Stimulated activated CD8-positive, alpha-beta memory T cell treated with anti-CD3 and anti-CD28 coated beads, Interleukin-2, amount 100 ng/mL, for 48 hours (primary cell): ENCODE results near the gene GMPPA.

Experiments used
- DNase-seq, 2 donors: peaks; one replicate each; pipeline ENCODE4 v3.0.0-alpha.2; 2020; ENCODE audit warnings: low read depth in 2 of 2

The GMPPA gene

GRCh38 chr2:219506153-219506801 lies 7.6 kb downstream of the GMPPA start:
- DNase-seq, result no peak

DNA sequence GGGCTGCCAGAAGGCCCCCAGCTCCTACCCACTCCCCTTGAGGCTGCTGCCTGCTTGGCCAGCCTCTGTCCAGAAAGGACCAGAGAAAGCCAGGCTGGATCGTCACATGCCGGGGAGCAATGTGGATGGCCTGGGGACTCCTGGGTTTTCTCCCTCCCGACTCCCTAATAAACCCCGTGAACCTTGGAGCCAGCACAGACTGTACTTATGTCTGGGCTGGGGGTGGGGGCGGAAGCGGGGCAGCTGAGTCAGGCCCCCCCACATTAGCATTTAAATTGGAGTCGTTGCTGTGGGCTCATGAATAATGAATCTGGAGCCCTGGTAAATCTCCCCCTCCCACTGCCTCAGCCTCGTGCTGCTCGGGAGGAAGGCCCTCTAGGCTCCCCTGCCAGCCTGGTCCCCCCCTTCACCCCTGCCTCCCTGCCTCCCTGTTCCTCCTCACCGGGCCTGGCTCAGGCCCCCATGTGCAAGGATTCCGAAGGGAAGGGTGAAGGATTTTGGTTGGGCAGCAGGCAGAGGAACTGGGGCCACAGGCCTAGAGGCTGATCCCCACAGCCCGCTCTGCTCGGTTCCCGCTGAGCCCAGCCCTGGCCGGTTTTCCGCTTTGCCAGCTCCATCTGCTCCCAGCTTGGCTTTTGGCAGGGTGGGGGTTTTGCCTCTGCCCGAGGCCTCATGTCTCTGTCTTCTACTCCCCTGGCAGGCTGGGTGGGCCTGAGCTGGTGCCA lies 8.3 kb downstream of the GMPPA start:
- no peak for DNase-seq

DNA sequence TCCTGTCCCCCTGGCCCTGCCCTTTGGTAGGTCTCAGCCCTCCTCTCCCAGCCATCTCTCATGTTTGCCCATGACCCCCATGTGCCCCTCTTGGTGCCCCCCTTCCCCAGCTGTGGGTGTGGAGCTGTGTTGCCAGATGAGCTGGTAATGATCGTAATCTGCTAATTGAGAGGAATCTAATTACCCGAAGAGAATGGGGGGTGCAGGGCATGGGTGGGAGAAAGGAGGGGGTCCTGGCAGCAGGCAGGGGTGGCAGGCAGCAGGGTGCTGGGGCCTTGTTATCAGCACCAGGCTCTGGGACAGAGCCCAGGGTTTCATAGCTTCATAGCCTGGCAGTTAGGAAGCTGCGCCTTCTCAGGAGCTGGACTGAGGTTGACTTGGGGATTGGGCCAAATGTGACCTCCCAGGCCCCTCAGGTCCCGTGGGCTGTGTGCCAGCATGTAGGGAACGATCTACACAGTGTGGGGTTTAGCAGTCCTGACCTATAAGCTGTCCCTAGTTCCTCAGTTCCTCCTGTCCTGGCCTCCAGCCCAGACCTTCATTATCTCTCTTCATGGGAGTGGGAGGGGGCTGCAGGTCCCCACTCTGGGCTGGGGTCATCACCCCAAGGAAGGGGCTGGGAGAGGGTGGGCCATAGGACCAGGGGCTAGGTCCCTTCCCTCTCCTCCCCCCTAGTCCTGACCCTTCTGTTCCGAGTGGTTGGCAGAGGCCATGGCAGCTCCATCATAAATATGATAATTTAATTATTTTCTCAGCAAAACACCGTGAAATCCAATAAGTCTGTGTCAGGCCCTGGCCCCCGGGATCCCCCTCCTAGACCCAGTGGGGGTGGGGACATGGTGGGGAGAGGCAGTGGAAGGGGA lies 9.1 kb downstream of the GMPPA start:
- no peak for DNase-seq

DNA sequence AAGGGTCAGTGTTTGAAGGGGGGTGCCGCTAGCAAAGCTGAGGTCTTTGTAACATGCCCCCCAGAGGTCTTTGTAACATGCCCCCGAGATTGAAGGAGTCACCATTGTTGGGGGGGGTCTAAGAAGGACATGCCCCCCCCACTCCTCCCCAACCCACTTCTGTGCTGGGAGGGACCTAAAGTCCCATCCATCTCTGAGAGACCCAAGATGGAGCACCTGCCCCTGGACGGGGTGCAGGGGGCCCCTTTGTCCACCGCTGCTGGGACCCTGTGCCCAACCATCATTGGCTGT lies 9.7 kb downstream of the GMPPA start:
- DNase-seq, result no peak

- DNase-seq, result no peak
Observed at GRCh38 chr2:219508971-219509779, 10.5 kb downstream of the GMPPA start.

DNA sequence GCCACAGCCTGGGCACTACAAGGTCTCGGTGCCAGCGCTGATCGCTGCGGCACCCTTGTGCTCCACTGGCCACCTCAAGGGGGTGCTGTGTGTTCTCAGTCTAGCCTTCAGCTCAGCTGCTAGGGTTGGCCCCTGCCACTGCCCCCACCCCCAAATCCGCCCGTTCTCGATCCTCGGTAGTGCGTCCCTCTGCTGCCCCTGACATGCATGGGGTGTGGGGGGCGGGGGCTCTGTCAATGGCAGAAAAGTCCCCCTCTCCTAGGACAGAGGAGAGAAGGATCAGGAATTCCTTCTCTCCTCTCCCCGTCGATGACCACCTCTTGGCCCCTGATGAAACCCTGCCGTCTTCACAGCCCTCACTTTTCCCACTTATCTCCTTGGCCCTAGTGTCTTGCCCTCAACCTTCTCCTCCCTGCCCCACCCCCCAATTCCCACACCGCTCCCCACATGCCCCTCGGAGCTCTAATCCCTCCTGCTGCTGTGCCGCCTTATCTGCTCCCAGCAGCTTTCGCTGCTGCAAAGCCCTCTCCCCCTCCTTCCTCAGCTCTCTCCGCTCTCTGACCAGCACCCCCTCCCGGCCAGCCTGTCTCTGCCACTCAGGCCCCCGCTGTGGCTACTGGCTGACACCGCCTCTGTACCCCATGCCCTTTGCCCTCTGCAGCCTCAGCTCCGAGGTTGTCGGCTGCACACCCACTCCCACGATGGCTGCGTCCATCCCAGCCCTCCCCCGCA lies 11.3 kb downstream of the GMPPA start:
- DNase-seq, result peak in 1 of 2 donors; percentile 38

- no peak for DNase-seq
Observed at GRCh38 chr2:219510512-219511135, 11.9 kb downstream of the GMPPA start.

GRCh38 chr2:219511547-219512325 lies 13.0 kb downstream of the GMPPA start:
- no peak for DNase-seq

DNA sequence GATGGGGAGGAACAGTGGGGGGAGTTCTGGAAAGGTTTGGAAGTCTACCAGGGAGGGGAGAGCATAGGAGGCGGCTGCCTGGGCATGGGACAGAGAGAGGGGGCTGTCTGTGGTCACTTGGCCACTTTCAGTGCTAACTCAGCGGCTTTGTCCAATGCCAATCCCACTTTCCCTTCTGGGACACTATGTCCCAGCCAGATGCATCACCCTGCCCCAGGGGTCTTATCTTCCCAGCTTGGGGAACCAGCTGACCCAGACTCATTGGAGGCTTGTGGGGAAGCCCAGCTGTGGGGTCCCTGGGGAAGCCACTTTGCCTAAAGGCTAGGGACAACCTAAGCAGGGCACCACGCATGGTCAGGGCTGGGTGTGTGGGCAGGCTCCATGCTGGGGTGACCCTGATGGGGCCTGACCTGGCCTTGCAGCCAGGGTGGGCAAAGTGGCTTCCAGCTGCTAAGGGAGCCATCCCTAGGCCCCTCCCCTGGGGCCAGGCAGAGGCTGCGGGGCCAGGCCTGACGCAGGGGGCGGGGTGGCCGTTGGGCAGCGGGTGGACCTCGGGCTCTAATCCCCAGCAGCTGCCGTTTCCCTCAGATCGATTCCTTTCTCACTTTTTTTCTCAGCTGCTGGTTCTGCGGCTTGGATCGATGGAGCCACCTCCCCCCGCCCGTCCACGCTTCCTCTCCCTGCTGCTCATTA lies 14.0 kb downstream of the GMPPA start:
- DNase-seq, result no peak

- no peak for DNase-seq
Observed at GRCh38 chr2:219513787-219514186, 15.1 kb downstream of the GMPPA start.

DNA sequence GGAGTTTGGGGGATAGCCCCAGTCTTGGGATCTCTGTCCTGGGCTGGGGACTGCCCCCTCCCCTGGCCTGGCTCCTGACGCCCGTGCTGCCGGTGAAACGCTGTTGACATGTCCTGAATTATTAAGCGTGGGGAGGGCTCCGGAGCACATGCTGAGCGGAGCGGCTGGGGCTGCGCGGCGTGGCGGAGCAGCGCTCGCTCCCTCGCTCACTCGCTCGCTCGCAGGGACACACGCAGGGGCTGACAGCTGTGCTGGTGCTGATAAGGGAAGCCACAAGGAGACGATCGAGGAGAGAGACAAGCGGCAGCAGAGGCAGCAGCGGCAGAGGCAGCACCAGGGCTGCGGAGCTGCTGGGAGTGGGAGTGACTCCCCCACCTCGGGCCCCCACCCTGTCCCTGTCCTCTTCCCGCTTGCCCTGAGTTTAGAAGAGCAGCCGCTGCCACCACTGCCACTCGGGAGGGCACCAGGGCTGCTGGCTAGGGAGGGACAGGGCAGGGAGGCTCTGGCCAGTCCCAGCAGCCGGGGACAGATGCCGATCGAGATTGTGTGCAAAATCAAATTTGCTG lies 15.6 kb downstream of the GMPPA start, which contains the start of gene ASIC4:
Gene ASIC4, plus strand, starts transcription at position 287 of the 566 bp plus-strand sequence. Its CDS starts 243 bp downstream, at position 530.
- no peak for DNase-seq

DNA sequence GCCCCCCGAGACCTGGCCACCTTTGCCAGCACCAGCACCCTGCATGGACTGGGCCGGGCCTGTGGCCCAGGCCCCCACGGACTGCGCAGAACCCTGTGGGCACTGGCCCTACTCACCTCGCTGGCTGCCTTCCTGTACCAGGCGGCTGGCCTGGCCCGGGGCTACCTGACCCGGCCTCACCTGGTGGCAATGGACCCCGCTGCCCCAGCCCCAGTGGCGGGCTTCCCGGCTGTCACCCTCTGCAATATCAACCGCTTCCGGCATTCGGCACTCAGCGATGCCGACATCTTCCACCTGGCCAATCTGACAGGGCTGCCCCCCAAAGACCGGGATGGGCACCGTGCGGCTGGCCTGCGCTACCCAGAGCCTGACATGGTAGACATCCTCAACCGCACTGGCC lies 16.1 kb downstream of the GMPPA start:
- DNase-seq, result no peak

GRCh38 chr2:219515874-219516629 lies 17.4 kb downstream of the GMPPA start:
- no peak for DNase-seq

GRCh38 chr2:219516888-219517287 lies 18.2 kb downstream of the GMPPA start:
- no peak for DNase-seq

GRCh38 chr2:219517954-219518778 lies 19.5 kb downstream of the GMPPA start:
- DNase-seq, result no peak

- no peak for DNase-seq
Observed at GRCh38 chr2:219519526-219519916, 20.8 kb downstream of the GMPPA start.

GRCh38 chr2:219520079-219520478 lies 21.4 kb downstream of the GMPPA start:
- DNase-seq, result no peak
